Liver (tissue), 9 donors: ENCODE measurements around the gene TRDMT1. TPM values are rescaled to one million over a fixed set of nuclear protein-coding genes. Genes with fewer than 3 reads are reported as not detected.

ENCODE experiments used
- DNase-seq: peaks from one replicate; pipeline ENCODE4 v3.0.0-alpha.2; 2017; ENCODE audit warnings: low spot score
- H3K27ac ChIP-seq, 2 donors: one replicate each; pipeline ENCODE4 v1.7.0; 2013; ENCODE audit warnings: inconsistent platforms in 2 of 2, low read length in 2 of 2, control low read depth in 1 of 2, low read depth in 1 of 2, mild to moderate bottlenecking in 1 of 2
- H3K27me3 ChIP-seq, 4 donors: one replicate each; pipeline versions ENCODE4 v1.6.1 to v1.7.0; 2013; ENCODE audit warnings: low read length in 3 of 4, inconsistent platforms in 1 of 4, mild to moderate bottlenecking in 1 of 4, moderate library complexity in 1 of 4; ENCODE audit not compliant: control insufficient read depth in 4 of 4, insufficient read depth in 4 of 4
- H3K36me3 ChIP-seq, 4 donors: one replicate each; pipeline versions ENCODE4 v1.6.1 to v1.7.0; 2013; ENCODE audit warnings: low read length in 3 of 4, mild to moderate bottlenecking in 3 of 4, low read depth in 1 of 4, moderate library complexity in 1 of 4; ENCODE audit not compliant: control insufficient read depth in 4 of 4, insufficient read depth in 3 of 4
- H3K4me1 ChIP-seq, 4 donors: one replicate each; pipeline versions ENCODE4 v1.6.1 to v1.7.0; 2013; ENCODE audit warnings: low read length in 3 of 4, mild to moderate bottlenecking in 3 of 4, moderate library complexity in 1 of 4; ENCODE audit not compliant: control insufficient read depth in 4 of 4, insufficient read depth in 4 of 4
- H3K4me3 ChIP-seq, 3 donors: one replicate each; pipeline versions ENCODE4 v1.6.1 to v1.7.0; 2013; ENCODE audit warnings: low read length in 3 of 3, control low read depth in 1 of 3, low read depth in 1 of 3, mild to moderate bottlenecking in 1 of 3
- H3K9ac ChIP-seq, 2 donors: one replicate each; pipeline ENCODE4 v1.7.0; 2013; ENCODE audit warnings: low read length in 2 of 2, mild to moderate bottlenecking in 2 of 2, moderate library complexity in 2 of 2, control low read depth in 1 of 2, low read depth in 1 of 2
- H3K9me3 ChIP-seq, 4 donors: one replicate each; pipeline versions ENCODE4 v1.6.1 to v1.7.0; 2013; ENCODE audit warnings: low read length in 3 of 4; ENCODE audit not compliant: control insufficient read depth in 4 of 4
- EGR1 ChIP-seq, 2 donors: IDR thresholded peaks; 2 replicates each; pipeline ENCODE4 v1.6.1; 2016 to 2018; ENCODE audit warnings: antibody characterized with exemption in 2 of 2, low read depth in 2 of 2
- FOXA1 ChIP-seq: IDR thresholded peaks from 2 replicates; pipeline ENCODE4 v1.6.1; 2016; ENCODE audit warnings: antibody characterized with exemption
- FOXA2 ChIP-seq: IDR thresholded peaks from 2 replicates; pipeline ENCODE4 v1.6.1; 2016; ENCODE audit warnings: antibody characterized with exemption
- HNF4A ChIP-seq, 2 donors: conservative IDR thresholded peaks; 2 replicates each; pipeline ENCODE4 v1.6.1; 2016; ENCODE audit warnings: antibody characterized with exemption in 2 of 2, mild to moderate bottlenecking in 2 of 2
- NR2F2 ChIP-seq: IDR thresholded peaks from 2 replicates; pipeline ENCODE4 v1.6.1; 2016; ENCODE audit warnings: antibody characterized with exemption
- RAD21 ChIP-seq, 2 donors: IDR thresholded peaks; 2 replicates each; pipeline ENCODE4 v1.6.1; 2016; ENCODE audit warnings: antibody characterized with exemption in 2 of 2, mild to moderate bottlenecking in 2 of 2
- RXRA ChIP-seq, 2 donors: IDR thresholded peaks; 2 replicates each; pipeline ENCODE4 v1.6.1; 2017 to 2018; ENCODE audit warnings: antibody characterized with exemption in 2 of 2, mild to moderate bottlenecking in 1 of 2
- SP1 ChIP-seq: IDR thresholded peaks from 2 replicates; pipeline ENCODE4 v1.6.1; 2018; ENCODE audit warnings: antibody characterized with exemption, mild to moderate bottlenecking
- TAF1 ChIP-seq: conservative IDR thresholded peaks from 2 replicates; pipeline ENCODE4 v1.6.1; 2016; ENCODE audit warnings: antibody characterized with exemption, mild to moderate bottlenecking
- YY1 ChIP-seq: IDR thresholded peaks from 2 replicates; pipeline ENCODE4 v1.6.1; 2016; ENCODE audit warnings: antibody characterized with exemption, mild to moderate bottlenecking
- WGBS: extraction: QIAGEN DNeasy Blood & Tissue Kit; methylation state at CpG from one replicate; pipeline ENCODE4 v1.1.7; 2013; 5-methylcytosine and 5-hydroxymethylcytosine counted together
- polyA plus RNA-seq, 2 donors: library from polyadenylated mRNA; stranded (reverse) in 1 of 2; unstranded in 1 of 2; fragments of 200-250 nt in 1 of 2; fragments of >200 nt in 1 of 2; fragmentation: Nextera tagmentation in 1 of 2; extraction: Ambion mirVana in 1 of 2; gene quantifications; one replicate each; pipeline versions ENCODE4 v1.2.1 to v1.2.3, GENCODE V29; 2013 to 2015
- total RNA-seq, 2 donors: library from RNA; depleted of rRNA; stranded (reverse); fragments of >200 nt; gene quantifications; one replicate each; pipeline ENCODE4 v1.2.3, GENCODE V29; 2014
- TF ChIP-seq, protein P1 (sequence below): IDR thresholded peaks from 2 replicates; pipeline ENCODE4 v1.6.1; 2016; ENCODE audit warnings: antibody characterized with exemption
- TF ChIP-seq, protein P2 (sequence below): IDR thresholded peaks from 2 replicates; pipeline ENCODE4 v1.6.1; 2016; ENCODE audit warnings: antibody characterized with exemption, mild to moderate bottlenecking
- TF ChIP-seq, protein P3 (sequence below): IDR thresholded peaks from 2 replicates; pipeline ENCODE4 v1.6.1; 2016; ENCODE audit warnings: antibody characterized with exemption
- TF ChIP-seq, protein P4 (sequence below): fragments of 150-350 bp; IDR thresholded peaks from 2 replicates; pipeline ENCODE4 v1.5.1; 2017; ENCODE audit warnings: improper control_type of control experiment, low read depth, low read length; ENCODE audit not compliant: missing input control
- TF ChIP-seq, protein P5 (sequence below): IDR thresholded peaks from 2 replicates; pipeline ENCODE4 v1.6.1; 2016; ENCODE audit warnings: antibody characterized with exemption
- donor health status: healthy.
- donor health status: healthy.
- donor health status: healthy.
- donor health status: healthy.
- donor health status: healthy.

Gene TRDMT1
- total and polyA plus RNA-seq, 4 donors = 0.38 to 2.4 (median 1.1) TPM

DNA sequence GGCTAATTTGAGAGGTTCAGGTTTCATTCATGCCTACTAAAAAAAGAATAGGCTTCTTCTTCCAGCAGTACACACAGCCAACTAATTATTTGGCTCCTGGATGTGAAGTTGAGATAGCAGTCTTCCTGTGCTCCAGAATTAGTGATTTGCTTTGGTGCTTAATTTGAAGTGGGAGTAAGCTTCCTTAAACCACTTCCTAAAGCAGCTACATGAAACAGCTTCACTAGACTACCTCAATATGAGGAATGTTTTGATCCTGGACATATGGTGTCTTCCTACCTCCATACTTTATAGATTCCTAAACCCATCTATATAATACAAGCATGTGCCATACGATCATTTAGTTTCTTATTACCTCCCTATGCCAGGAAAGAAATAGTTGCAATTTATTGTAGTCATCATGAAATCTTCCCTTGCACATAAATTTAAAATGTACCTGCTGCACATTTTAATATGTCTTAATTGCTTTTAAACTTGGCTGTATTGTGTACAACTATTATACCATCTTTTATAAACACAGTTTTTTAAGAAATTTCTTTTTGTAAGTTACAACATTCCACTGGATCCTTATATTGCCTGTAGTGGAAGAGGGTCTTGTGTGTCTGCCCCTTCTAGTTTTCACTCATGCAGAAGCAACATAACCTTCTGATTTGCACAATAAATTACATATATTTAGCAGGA lies 35.1 kb upstream of the TRDMT1 start:
- Histone ChIP-seq H3K27ac (no peak overlapping the region), H3K27me3 (peaks cover 0 to 4% (median 2%) of the 10 kb centered on the region in 4 donors), H3K9me3 (peaks cover 0 to 1% (median 0%) of the 10 kb centered on the region in 4 donors), H3K4me1 (peaks cover 0 to 2% (median 1%) of the 10 kb centered on the region in 4 donors), H3K9ac (no peak overlapping the region), H3K36me3 (peaks cover 0 to 4% (median 2%) of the 10 kb centered on the region in 4 donors), H3K4me3 (no peak overlapping the region)
- no peak for DNase-seq
- TF ChIP-seq RXRA (IDR thresholded peaks at IDR 0.05) = no peak
- TF ChIP-seq, protein P1, sequence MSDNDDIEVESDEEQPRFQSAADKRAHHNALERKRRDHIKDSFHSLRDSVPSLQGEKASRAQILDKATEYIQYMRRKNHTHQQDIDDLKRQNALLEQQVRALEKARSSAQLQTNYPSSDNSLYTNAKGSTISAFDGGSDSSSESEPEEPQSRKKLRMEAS = no peak
- 42% methylated on average over 1 of the region's 1 CpG for WGBS

DNA sequence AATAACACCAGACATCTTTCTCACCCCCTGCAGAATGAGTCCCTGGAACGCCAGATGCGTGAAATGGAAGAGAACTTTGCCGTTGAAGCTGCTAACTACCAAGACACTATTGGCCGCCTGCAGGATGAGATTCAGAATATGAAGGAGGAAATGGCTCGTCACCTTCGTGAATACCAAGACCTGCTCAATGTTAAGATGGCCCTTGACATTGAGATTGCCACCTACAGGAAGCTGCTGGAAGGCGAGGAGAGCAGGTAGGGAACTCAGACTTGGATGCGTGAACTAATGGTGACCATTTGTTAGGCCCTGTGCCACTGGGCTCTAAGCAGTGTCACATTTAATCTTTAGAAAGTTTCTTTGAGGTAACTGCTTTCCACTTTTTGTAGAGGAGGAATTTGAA lies 33.7 kb upstream of the TRDMT1 start:
- H3K9ac ChIP-seq = no peak overlapping the region
- no peak overlapping the region for H3K4me3 ChIP-seq
- H3K27ac ChIP-seq = no peak overlapping the region
- H3K36me3 ChIP-seq = peaks cover 0 to 4% (median 2%) of the 10 kb centered on the region in 4 donors
- peaks cover 0 to 5% (median 2%) of the 10 kb centered on the region in 4 donors for H3K27me3 ChIP-seq
- no peak for TF ChIP-seq FOXA2
- no peak for TF ChIP-seq TAF1
- no peak for TF ChIP-seq NR2F2
- TF ChIP-seq RAD21 (IDR thresholded peaks at IDR 0.05) = no peak
- TF ChIP-seq, protein P2, sequence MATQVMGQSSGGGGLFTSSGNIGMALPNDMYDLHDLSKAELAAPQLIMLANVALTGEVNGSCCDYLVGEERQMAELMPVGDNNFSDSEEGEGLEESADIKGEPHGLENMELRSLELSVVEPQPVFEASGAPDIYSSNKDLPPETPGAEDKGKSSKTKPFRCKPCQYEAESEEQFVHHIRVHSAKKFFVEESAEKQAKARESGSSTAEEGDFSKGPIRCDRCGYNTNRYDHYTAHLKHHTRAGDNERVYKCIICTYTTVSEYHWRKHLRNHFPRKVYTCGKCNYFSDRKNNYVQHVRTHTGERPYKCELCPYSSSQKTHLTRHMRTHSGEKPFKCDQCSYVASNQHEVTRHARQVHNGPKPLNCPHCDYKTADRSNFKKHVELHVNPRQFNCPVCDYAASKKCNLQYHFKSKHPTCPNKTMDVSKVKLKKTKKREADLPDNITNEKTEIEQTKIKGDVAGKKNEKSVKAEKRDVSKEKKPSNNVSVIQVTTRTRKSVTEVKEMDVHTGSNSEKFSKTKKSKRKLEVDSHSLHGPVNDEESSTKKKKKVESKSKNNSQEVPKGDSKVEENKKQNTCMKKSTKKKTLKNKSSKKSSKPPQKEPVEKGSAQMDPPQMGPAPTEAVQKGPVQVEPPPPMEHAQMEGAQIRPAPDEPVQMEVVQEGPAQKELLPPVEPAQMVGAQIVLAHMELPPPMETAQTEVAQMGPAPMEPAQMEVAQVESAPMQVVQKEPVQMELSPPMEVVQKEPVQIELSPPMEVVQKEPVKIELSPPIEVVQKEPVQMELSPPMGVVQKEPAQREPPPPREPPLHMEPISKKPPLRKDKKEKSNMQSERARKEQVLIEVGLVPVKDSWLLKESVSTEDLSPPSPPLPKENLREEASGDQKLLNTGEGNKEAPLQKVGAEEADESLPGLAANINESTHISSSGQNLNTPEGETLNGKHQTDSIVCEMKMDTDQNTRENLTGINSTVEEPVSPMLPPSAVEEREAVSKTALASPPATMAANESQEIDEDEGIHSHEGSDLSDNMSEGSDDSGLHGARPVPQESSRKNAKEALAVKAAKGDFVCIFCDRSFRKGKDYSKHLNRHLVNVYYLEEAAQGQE = no peak
- TF ChIP-seq, protein P3, sequence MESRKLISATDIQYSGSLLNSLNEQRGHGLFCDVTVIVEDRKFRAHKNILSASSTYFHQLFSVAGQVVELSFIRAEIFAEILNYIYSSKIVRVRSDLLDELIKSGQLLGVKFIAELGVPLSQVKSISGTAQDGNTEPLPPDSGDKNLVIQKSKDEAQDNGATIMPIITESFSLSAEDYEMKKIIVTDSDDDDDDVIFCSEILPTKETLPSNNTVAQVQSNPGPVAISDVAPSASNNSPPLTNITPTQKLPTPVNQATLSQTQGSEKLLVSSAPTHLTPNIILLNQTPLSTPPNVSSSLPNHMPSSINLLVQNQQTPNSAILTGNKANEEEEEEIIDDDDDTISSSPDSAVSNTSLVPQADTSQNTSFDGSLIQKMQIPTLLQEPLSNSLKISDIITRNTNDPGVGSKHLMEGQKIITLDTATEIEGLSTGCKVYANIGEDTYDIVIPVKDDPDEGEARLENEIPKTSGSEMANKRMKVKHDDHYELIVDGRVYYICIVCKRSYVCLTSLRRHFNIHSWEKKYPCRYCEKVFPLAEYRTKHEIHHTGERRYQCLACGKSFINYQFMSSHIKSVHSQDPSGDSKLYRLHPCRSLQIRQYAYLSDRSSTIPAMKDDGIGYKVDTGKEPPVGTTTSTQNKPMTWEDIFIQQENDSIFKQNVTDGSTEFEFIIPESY = no peak
- TF ChIP-seq FOXA1 = no peak
- no peak for TF ChIP-seq HNF4A (conservative IDR thresholded peaks at IDR 0.05)
- peaks cover 0 to 10% (median 4%) of the 10 kb centered on the region in 4 donors for H3K4me1 ChIP-seq
- no peaks in the 10 kb centered on the region for H3K9me3 ChIP-seq
- no peak for DNase-seq
- 84% methylated on average over 8 of the region's 8 CpGs for WGBS

DNA sequence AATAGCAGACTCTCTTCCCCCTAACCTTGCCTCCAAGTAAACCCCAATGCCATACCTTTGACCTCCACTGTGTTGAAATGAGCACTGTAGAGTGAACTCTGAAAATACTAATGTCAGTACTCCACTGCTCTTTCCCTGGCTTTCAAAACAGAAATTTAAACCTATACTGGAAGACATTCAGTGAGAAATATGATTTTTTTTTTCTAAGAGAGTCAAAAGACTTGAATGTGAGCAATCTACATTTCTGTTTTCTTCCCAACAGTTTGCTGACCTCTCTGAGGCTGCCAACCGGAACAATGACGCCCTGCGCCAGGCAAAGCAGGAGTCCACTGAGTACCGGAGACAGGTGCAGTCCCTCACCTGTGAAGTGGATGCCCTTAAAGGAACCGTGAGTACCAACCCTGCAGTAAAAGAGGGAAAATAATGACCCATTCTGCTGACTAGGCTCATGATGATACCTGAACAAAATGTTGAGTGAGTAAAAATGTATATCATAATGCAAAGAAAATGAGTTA lies 33.0 kb upstream of the TRDMT1 start:
- no peak overlapping the region for H3K4me3 ChIP-seq
- DNase-seq = no peak
- TF ChIP-seq SP1 = no peak
- no peak for TF ChIP-seq YY1
- TF ChIP-seq NR2F2 = no peak
- TF ChIP-seq TAF1 = no peak
- TF ChIP-seq, protein P1 = no peak
- TF ChIP-seq FOXA1 = no peak
- TF ChIP-seq RXRA (IDR thresholded peaks at IDR 0.05) = no peak
- TF ChIP-seq RAD21 (IDR thresholded peaks at IDR 0.05) = no peak
- TF ChIP-seq, protein P3 = no peak
- TF ChIP-seq, protein P4, sequence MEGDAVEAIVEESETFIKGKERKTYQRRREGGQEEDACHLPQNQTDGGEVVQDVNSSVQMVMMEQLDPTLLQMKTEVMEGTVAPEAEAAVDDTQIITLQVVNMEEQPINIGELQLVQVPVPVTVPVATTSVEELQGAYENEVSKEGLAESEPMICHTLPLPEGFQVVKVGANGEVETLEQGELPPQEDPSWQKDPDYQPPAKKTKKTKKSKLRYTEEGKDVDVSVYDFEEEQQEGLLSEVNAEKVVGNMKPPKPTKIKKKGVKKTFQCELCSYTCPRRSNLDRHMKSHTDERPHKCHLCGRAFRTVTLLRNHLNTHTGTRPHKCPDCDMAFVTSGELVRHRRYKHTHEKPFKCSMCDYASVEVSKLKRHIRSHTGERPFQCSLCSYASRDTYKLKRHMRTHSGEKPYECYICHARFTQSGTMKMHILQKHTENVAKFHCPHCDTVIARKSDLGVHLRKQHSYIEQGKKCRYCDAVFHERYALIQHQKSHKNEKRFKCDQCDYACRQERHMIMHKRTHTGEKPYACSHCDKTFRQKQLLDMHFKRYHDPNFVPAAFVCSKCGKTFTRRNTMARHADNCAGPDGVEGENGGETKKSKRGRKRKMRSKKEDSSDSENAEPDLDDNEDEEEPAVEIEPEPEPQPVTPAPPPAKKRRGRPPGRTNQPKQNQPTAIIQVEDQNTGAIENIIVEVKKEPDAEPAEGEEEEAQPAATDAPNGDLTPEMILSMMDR = no peak
- TF ChIP-seq EGR1 (IDR thresholded peaks at IDR 0.05; ENCODE audit: low read depth in 2 of 2) = no peak
- TF ChIP-seq FOXA2 = no peak
- TF ChIP-seq, protein P5, sequence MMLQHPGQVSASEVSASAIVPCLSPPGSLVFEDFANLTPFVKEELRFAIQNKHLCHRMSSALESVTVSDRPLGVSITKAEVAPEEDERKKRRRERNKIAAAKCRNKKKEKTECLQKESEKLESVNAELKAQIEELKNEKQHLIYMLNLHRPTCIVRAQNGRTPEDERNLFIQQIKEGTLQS = no peak

More for the DNA sequence above, 33.0 kb upstream of the TRDMT1 start:
- WGBS = 89% methylated on average over 5 of the region's 5 CpGs
- Histone ChIP-seq H3K4me1 (peaks cover 1 to 14% (median 7%) of the 10 kb centered on the region in 4 donors), H3K9ac (no peak overlapping the region), H3K36me3 (peaks cover 0 to 4% (median 2%) of the 10 kb centered on the region in 4 donors), H3K27me3 (peaks cover 0 to 5% (median 3%) of the 10 kb centered on the region in 4 donors), H3K9me3 (no peaks in the 10 kb centered on the region), H3K27ac (no peak overlapping the region)
